ENCODE measurements around the gene C19orf47. TPM values are rescaled to one million over a fixed set of nuclear protein-coding genes. Genes with fewer than 3 reads are reported as not detected.
A peak's percentile ranks its signal among the peaks of the same experiment; 100 is the strongest.

C19orf47 gene
- total RNA-seq, 1 experiment from 2014 or later = 14.9 TPM

GRCh38 chr19:40331052-40331451 lies 17.1 kb downstream of the C19orf47 start:
- ChIA-PET POLR2A (interaction anchor here (0.6 to 2.0 kb wide), 12 partner anchors 9 to 273 kb away, joined by 3 to 21 read pairs (median 4); partner anchors contain the start of genes C19orf47 and PLD3), CTCF (interaction anchor here (0.7 to 1.9 kb wide), 3 partner anchors 9 to 67 kb away, joined by 3 to 11 read pairs (median 4); no protein-coding TSS in a partner anchor)
- intact Hi-C loops (cut with micrococcal nuclease) = no loop called here
- H3K9me3 Mint-ChIP-seq (ENCODE audit: unreplicated experiment) = no peaks in the 10 kb centered on the region
- H3K36me3 Mint-ChIP-seq (ENCODE audit: insufficient read depth, unreplicated experiment) = peaks cover 76% of the 10 kb centered on the region
- H3K27ac Mint-ChIP-seq (ENCODE audit: low read depth, unreplicated experiment) = peak overlapping the region; percentile 85
- H3K4me3 Mint-ChIP-seq (ENCODE audit: unreplicated experiment) = no peak overlapping the region
- no peaks in the 10 kb centered on the region for H3K27me3 Mint-ChIP-seq (ENCODE audit: insufficient read depth, unreplicated experiment)
- peaks cover 6% of the 10 kb centered on the region for H3K4me1 Mint-ChIP-seq (ENCODE audit: insufficient read depth, unreplicated experiment)
- no peak for TF ChIP-seq CTCF (IDR thresholded peaks at IDR 0.05; ENCODE audit: unreplicated experiment)
- DNase-seq (ENCODE audit: unreplicated experiment) = peak; percentile 76
- no TSS peak for BruUV-seq (replicated peaks)

- ChIA-PET POLR2A (interaction anchor here (0.6 kb wide), 1 partner anchor 412 kb away, joined by 3 read pairs; no protein-coding TSS in a partner anchor), CTCF (interaction anchor here (0.8 kb wide), 1 partner anchor 21 kb away, joined by 3 read pairs; no protein-coding TSS in a partner anchor)
- no peak for DNase-seq (ENCODE audit: unreplicated experiment)
- H3K9me3 Mint-ChIP-seq (ENCODE audit: unreplicated experiment) = no peaks in the 10 kb centered on the region
- intact Hi-C loops (cut with micrococcal nuclease) = no loop called here
- H3K4me3 Mint-ChIP-seq (ENCODE audit: unreplicated experiment) = no peak overlapping the region
- peaks cover 78% of the 10 kb centered on the region for H3K36me3 Mint-ChIP-seq (ENCODE audit: insufficient read depth, unreplicated experiment)
- no peak for TF ChIP-seq CTCF (IDR thresholded peaks at IDR 0.05; ENCODE audit: unreplicated experiment)
- H3K27me3 Mint-ChIP-seq (ENCODE audit: insufficient read depth, unreplicated experiment) = no peaks in the 10 kb centered on the region
- no TSS peak for BruUV-seq (replicated peaks)
- no peak overlapping the region for H3K27ac Mint-ChIP-seq (ENCODE audit: low read depth, unreplicated experiment)
- H3K4me1 Mint-ChIP-seq (ENCODE audit: insufficient read depth, unreplicated experiment) = peaks cover 5% of the 10 kb centered on the region
Observed at GRCh38 chr19:40326201-40326600, 22.0 kb downstream of the C19orf47 start.

- CTCF ChIA-PET = interaction anchor here (1.0 kb wide), 1 partner anchor 18 kb away, joined by 5 read pairs; no protein-coding TSS in a partner anchor
- H3K27ac Mint-ChIP-seq (ENCODE audit: low read depth, unreplicated experiment) = no peak overlapping the region
- intact Hi-C loops (cut with micrococcal nuclease) = no loop called here
- POLR2A ChIA-PET = no interaction called here
- no peaks in the 10 kb centered on the region for H3K9me3 Mint-ChIP-seq (ENCODE audit: unreplicated experiment)
- BruUV-seq (replicated peaks) = no TSS peak
- no peaks in the 10 kb centered on the region for H3K27me3 Mint-ChIP-seq (ENCODE audit: insufficient read depth, unreplicated experiment)
- H3K36me3 Mint-ChIP-seq (ENCODE audit: insufficient read depth, unreplicated experiment) = peaks cover 62% of the 10 kb centered on the region
- no peak for DNase-seq (ENCODE audit: unreplicated experiment)
- no peak overlapping the region for H3K4me3 Mint-ChIP-seq (ENCODE audit: unreplicated experiment)
- TF ChIP-seq CTCF (IDR thresholded peaks at IDR 0.05; ENCODE audit: unreplicated experiment) = no peak
- H3K4me1 Mint-ChIP-seq (ENCODE audit: insufficient read depth, unreplicated experiment) = no peaks in the 10 kb centered on the region
Observed at GRCh38 chr19:40323705-40324104, 24.5 kb downstream of the C19orf47 start.

- no TSS peak for BruUV-seq (replicated peaks)
- Mint-ChIP-seq H3K27ac (ENCODE audit: low read depth, unreplicated experiment) (no peak overlapping the region), H3K27me3 (ENCODE audit: insufficient read depth, unreplicated experiment) (no peaks in the 10 kb centered on the region), H3K9me3 (ENCODE audit: unreplicated experiment) (no peaks in the 10 kb centered on the region), H3K4me3 (ENCODE audit: unreplicated experiment) (no peak overlapping the region), H3K4me1 (ENCODE audit: insufficient read depth, unreplicated experiment) (no peaks in the 10 kb centered on the region), H3K36me3 (ENCODE audit: insufficient read depth, unreplicated experiment) (peaks cover 63% of the 10 kb centered on the region)
- ChIA-PET POLR2A (interaction anchor here (1.8 kb wide), 1 partner anchor 8 kb away, joined by 4 read pairs; no protein-coding TSS in a partner anchor), CTCF (interaction anchor here (1.9 kb wide), 1 partner anchor 18 kb away, joined by 9 read pairs; no protein-coding TSS in a partner anchor)
- DNase-seq (ENCODE audit: unreplicated experiment) = no peak
- intact Hi-C loops (cut with micrococcal nuclease) = no loop called here
- no peak for TF ChIP-seq CTCF (IDR thresholded peaks at IDR 0.05; ENCODE audit: unreplicated experiment)
Observed at GRCh38 chr19:40322951-40323615, 25.1 kb downstream of the C19orf47 start.

Measured in MCF 10A (cell line).